Endodermal cell (in vitro differentiated cells): Measurements from ENCODE around the gene GREB1. TPM values are rescaled to one million over a fixed set of nuclear protein-coding genes. Genes with fewer than 3 reads are reported as not detected.

Experiments
- DNase-seq: peaks from one replicate; pipeline ENCODE4 v3.0.0-alpha.2; 2017
- H3K27ac ChIP-seq: 2 replicates; pipeline ENCODE4 v1.5.1; 2013; ENCODE audit warnings: mild to moderate bottlenecking, low read depth, low read length, moderate library complexity
- H3K27me3 ChIP-seq: 2 replicates; pipeline ENCODE4 v1.6.1; 2013; ENCODE audit warnings: mild to moderate bottlenecking, low read length, moderate library complexity; ENCODE audit not compliant: insufficient read depth, control insufficient read depth, poor library complexity, severe bottlenecking
- H3K36me3 ChIP-seq: 2 replicates; pipeline ENCODE4 v1.7.0; 2013; ENCODE audit warnings: mild to moderate bottlenecking, low read length, moderate library complexity; ENCODE audit not compliant: control insufficient read depth, insufficient read depth
- H3K4me1 ChIP-seq: one replicate; pipeline ENCODE4 v1.7.0; 2013; ENCODE audit warnings: low read length; ENCODE audit not compliant: control insufficient read depth, insufficient read depth
- H3K4me3 ChIP-seq: 2 replicates; pipeline ENCODE4 v1.5.1; 2013; ENCODE audit warnings: mild to moderate bottlenecking, low read length, moderate library complexity
- H3K9ac ChIP-seq: 2 replicates; pipeline ENCODE4 v1.6.1; 2013; ENCODE audit warnings: mild to moderate bottlenecking, low read length, moderate library complexity; ENCODE audit not compliant: poor library complexity, severe bottlenecking; ENCODE audit errors: extremely low read depth
- H3K9me3 ChIP-seq: 2 replicates; pipeline ENCODE4 v1.6.1; 2013; ENCODE audit warnings: mild to moderate bottlenecking, low read length, moderate library complexity; ENCODE audit not compliant: control insufficient read depth
- H3K27ac Mint-ChIP-seq: 2 replicates; pipeline ENCODE4 v1.8.0; 2020; ENCODE audit warnings: mixed read lengths
- H3K27me3 Mint-ChIP-seq: 2 replicates; pipeline ENCODE4 v1.8.0; 2021; ENCODE audit warnings: mild to moderate bottlenecking, mixed read lengths; ENCODE audit not compliant: insufficient read depth
- H3K36me3 Mint-ChIP-seq: 2 replicates; pipeline ENCODE4 v1.8.0; 2020; ENCODE audit warnings: low read depth, mixed read lengths
- H3K4me1 Mint-ChIP-seq: 2 replicates; pipeline ENCODE4 v1.8.0; 2020; ENCODE audit warnings: mixed read lengths
- H3K4me3 Mint-ChIP-seq: 2 replicates; pipeline ENCODE4 v1.8.0; 2020; ENCODE audit warnings: mild to moderate bottlenecking, moderate library complexity, mixed read lengths
- H3K9me3 Mint-ChIP-seq: 2 replicates; pipeline ENCODE4 v1.8.0; 2020; ENCODE audit warnings: mild to moderate bottlenecking, mixed read lengths
- CTCF ChIP-seq: fragments of 200-600 bp; sonication (generic); conservative IDR thresholded peaks from 2 replicates; pipeline ENCODE4 v1.5.0; 2021; ENCODE audit warnings: antibody characterized with exemption, mild to moderate bottlenecking
- WGBS, 2 experiments: methylation state at CpG; one replicate each; pipeline versions ENCODE4 v1.1.5 to v1.1.7; 2013; ENCODE audit warnings: missing lambda C conversion rate in 2 of 2, mixed read lengths in 1 of 2; ENCODE audit not compliant: insufficient coverage in 1 of 2, insufficient read length in 1 of 2; 5-methylcytosine and 5-hydroxymethylcytosine counted together
- total RNA-seq, 2 donors: library from RNA; stranded (reverse); fragmentation: NEBNext Ultra II Directional in 1 of 2; extraction: Animal tissue kit (Norgen Biotek cat#: 25700) in 1 of 2; gene quantifications; 2 replicates in 1 of 2; 3 replicates in 1 of 2; pipeline ENCODE4 v1.2.1, GENCODE V29; 2021

The GREB1 gene
- total RNA-seq, 2 donors from 2014 or later, result 86.4 to 106 TPM

- no peak for TF ChIP-seq CTCF
- H3K4me3 ChIP-seq, result no peak overlapping the region
- WGBS, 2 experiments, result 96 to 97% methylated on average over 6 to 7 of the region's 7 CpGs
- Mint-ChIP-seq H3K36me3 (peaks cover 34% of the 10 kb centered on the region), H3K27ac (no peak overlapping the region), H3K27me3 (no peaks in the 10 kb centered on the region), H3K4me1 (peaks cover 5% of the 10 kb centered on the region), H3K9me3 (peaks cover 6% of the 10 kb centered on the region), H3K4me3 (no peak overlapping the region)
- H3K27me3 ChIP-seq, result no peaks in the 10 kb centered on the region
- H3K27ac ChIP-seq, result no peak overlapping the region
- H3K36me3 ChIP-seq, result peaks cover 54% of the 10 kb centered on the region
- no peak for DNase-seq
- H3K9me3 ChIP-seq, result peaks cover 9% of the 10 kb centered on the region
- H3K4me1 ChIP-seq, result peaks cover 3% of the 10 kb centered on the region
- H3K9ac ChIP-seq, result no peak overlapping the region
Observed at GRCh38 chr2:11525762-11526161, 8.1 kb upstream of the GREB1 start.

GRCh38 chr2:11527001-11527400 lies 6.8 kb upstream of the GREB1 start:
- Histone ChIP-seq H3K4me1 (peaks cover 12% of the 10 kb centered on the region), H3K36me3 (peaks cover 54% of the 10 kb centered on the region), H3K9me3 (peaks cover 9% of the 10 kb centered on the region), H3K27ac (no peak overlapping the region), H3K9ac (no peak overlapping the region), H3K4me3 (no peak overlapping the region), H3K27me3 (no peaks in the 10 kb centered on the region)
- no peak overlapping the region for H3K27ac Mint-ChIP-seq
- no peak overlapping the region for H3K4me3 Mint-ChIP-seq
- no peaks in the 10 kb centered on the region for H3K27me3 Mint-ChIP-seq
- H3K36me3 Mint-ChIP-seq, result peaks cover 34% of the 10 kb centered on the region
- H3K9me3 Mint-ChIP-seq, result peaks cover 6% of the 10 kb centered on the region
- no peak for DNase-seq
- no peak for TF ChIP-seq CTCF
- H3K4me1 Mint-ChIP-seq, result peaks cover 13% of the 10 kb centered on the region
- 91% methylated on average over 1 of the region's 1 CpG; no CpG with 5 or more reads in 1 of the 2 experiments for WGBS, 2 experiments

- H3K9me3 Mint-ChIP-seq, result peaks cover 6% of the 10 kb centered on the region
- H3K4me3 Mint-ChIP-seq, result no peak overlapping the region
- H3K4me1 Mint-ChIP-seq, result peaks cover 25% of the 10 kb centered on the region
- Histone ChIP-seq H3K36me3 (peaks cover 42% of the 10 kb centered on the region), H3K9me3 (peaks cover 9% of the 10 kb centered on the region), H3K4me1 (peaks cover 18% of the 10 kb centered on the region), H3K4me3 (no peak overlapping the region), H3K27ac (no peak overlapping the region), H3K9ac (no peak overlapping the region), H3K27me3 (no peaks in the 10 kb centered on the region)
- 94% methylated on average over 3 of the region's 3 CpGs; no CpG with 5 or more reads in 1 of the 2 experiments for WGBS, 2 experiments
- TF ChIP-seq CTCF, result no peak
- H3K27me3 Mint-ChIP-seq, result no peaks in the 10 kb centered on the region
- H3K27ac Mint-ChIP-seq, result no peak overlapping the region
- H3K36me3 Mint-ChIP-seq, result peaks cover 25% of the 10 kb centered on the region
- no peak for DNase-seq
Observed at GRCh38 chr2:11528228-11528627, 5.6 kb upstream of the GREB1 start.
